B cell (primary cell): ENCODE measurements around the gene FDXACB1. TPM values are rescaled to one million over a fixed set of nuclear protein-coding genes. Genes with fewer than 3 reads are reported as not detected.

Source experiments
- ATAC-seq: fragments of 200-7000 bp; cut with Tn5 transposase; one replicate; pipeline ENCODE4 v1.10.0; 2021; ENCODE audit warnings: low read depth, mild to moderate bottlenecking, moderate number of reproducible peaks, moderate library complexity
- CTCF ChIA-PET: fragments of 350-600 bp; sonication (Branson Sonifier 250); formaldehyde crosslinking; loops from one replicate; lab custom pipeline; 2021; ENCODE audit warnings: antibody characterized with exemption, inconsistent platforms; lab: Charles Lee
- POLR2A ChIA-PET: fragments of 350-600 bp; sonication (Branson Sonifier 250); formaldehyde crosslinking; loops from one replicate; lab custom pipeline; 2021; ENCODE audit warnings: antibody characterized with exemption; lab: Charles Lee
- DNase-seq: peaks from one replicate; pipeline ENCODE4 v3.0.0; 2013
- H2AFZ ChIP-seq: 2 replicates; pipeline ENCODE4 v1.6.1; 2012; ENCODE audit warnings: mild to moderate bottlenecking, low read depth, low read length; ENCODE audit not compliant: insufficient read depth, poor library complexity, severe bottlenecking
- H3K27ac ChIP-seq, 2 donors: 1 replicate in 1 of 2; 2 replicates in 1 of 2; pipeline ENCODE4 v1.5.1; 2012 to 2013; ENCODE audit warnings: low read length in 2 of 2, mild to moderate bottlenecking in 2 of 2, moderate library complexity in 1 of 2
- H3K27me3 ChIP-seq, 4 experiments: fragments of 200-600 bp in 1 of 4; sonication (generic) in 1 of 4; replicated peaks in 1 of 4; 1 replicate in 2 of 4; 2 replicates in 2 of 4; pipeline versions ENCODE4 v1.6.1 to v1.7.0; 2013 to 2016; ENCODE audit warnings: low read length in 3 of 4, mild to moderate bottlenecking in 2 of 4, mixed read lengths in 1 of 4, moderate library complexity in 1 of 4; ENCODE audit not compliant: insufficient read depth in 4 of 4, control insufficient read depth in 3 of 4; ENCODE audit errors: control extremely low read depth in 1 of 4
- H3K36me3 ChIP-seq, 2 experiments: replicated peaks in 1 of 2; 1 replicate in 1 of 2; 2 replicates in 1 of 2; pipeline versions ENCODE4 v1.6.1 to v1.7.1; 2013; ENCODE audit warnings: low read length in 1 of 2; ENCODE audit not compliant: insufficient read depth in 2 of 2, control insufficient read depth in 1 of 2; ENCODE audit errors: control extremely low read depth in 1 of 2, extremely low read depth in 1 of 2
- H3K4me1 ChIP-seq, 2 donors: fragments of 200-600 bp in 1 of 2; sonication (generic) in 1 of 2; 1 replicate in 1 of 2; 2 replicates in 1 of 2; pipeline versions ENCODE4 v1.5.1 to v1.6.1; 2013 to 2017; ENCODE audit warnings: low read length in 2 of 2; ENCODE audit not compliant: control insufficient read depth in 2 of 2, insufficient read depth in 2 of 2
- H3K4me2 ChIP-seq: replicated peaks from 2 replicates; pipeline ENCODE3; 2012; ENCODE audit warnings: mild to moderate bottlenecking, low read depth, low read length; ENCODE audit not compliant: poor library complexity, severe bottlenecking
- H3K4me3 ChIP-seq, 5 experiments: fragments of 200-600 bp in 1 of 5; sonication (generic) in 1 of 5; 1 replicate in 3 of 5; 2 replicates in 2 of 5; pipeline versions ENCODE4 v1.5.1 to v1.7.0; 2011 to 2016; ENCODE audit warnings: low read length in 4 of 5, mild to moderate bottlenecking in 4 of 5, low read depth in 2 of 5, control low read depth in 1 of 5, moderate library complexity in 1 of 5; ENCODE audit not compliant: insufficient read depth in 1 of 5; ENCODE audit errors: control extremely low read depth in 1 of 5, extremely low read depth in 1 of 5
- H3K79me2 ChIP-seq: fragments of 200-600 bp; sonication (generic); one replicate; pipeline ENCODE4 v1.6.0; 2016; ENCODE audit warnings: low read length; ENCODE audit not compliant: control insufficient read depth, insufficient read depth
- H3K9ac ChIP-seq: fragments of 200-600 bp; sonication (generic); 2 replicates; pipeline ENCODE4 v1.6.1; 2017; ENCODE audit warnings: mild to moderate bottlenecking, low read length, moderate library complexity
- H3K9me3 ChIP-seq, 3 donors: one replicate each; pipeline versions ENCODE4 v1.6.1 to v1.7.1; 2013; ENCODE audit warnings: low read length in 2 of 3; ENCODE audit not compliant: control insufficient read depth in 2 of 3, insufficient read depth in 1 of 3; ENCODE audit errors: control extremely low read depth in 1 of 3
- H4K20me1 ChIP-seq: 2 replicates; pipeline ENCODE4 v1.6.0; 2012; ENCODE audit warnings: mild to moderate bottlenecking, low read length; ENCODE audit not compliant: insufficient read depth, control insufficient read depth, poor library complexity, severe bottlenecking
- H3K27ac Mint-ChIP-seq: one replicate; pipeline ENCODE4 v1.8.0; 2021; ENCODE audit warnings: mixed read lengths
- H3K27me3 Mint-ChIP-seq: one replicate; pipeline ENCODE4 v1.8.0; 2021; ENCODE audit warnings: mixed read lengths
- H3K4me1 Mint-ChIP-seq: one replicate; pipeline ENCODE4 v1.8.0; 2021; ENCODE audit warnings: mixed read lengths
- H3K4me3 Mint-ChIP-seq: one replicate; pipeline ENCODE4 v1.8.0; 2021; ENCODE audit warnings: mixed read lengths
- H3K9me3 Mint-ChIP-seq: one replicate; pipeline ENCODE4 v1.8.0; 2022; ENCODE audit warnings: mixed read lengths; ENCODE audit not compliant: insufficient read depth
- CTCF ChIP-seq: fragments of 200-600 bp; IDR thresholded peaks from one replicate; pipeline ENCODE4 v1.8.0; 2022; ENCODE audit warnings: antibody characterized with exemption, mild to moderate bottlenecking
- EZH2 ChIP-seq: IDR thresholded peaks from 2 replicates; pipeline ENCODE4 v1.6.1; 2012; ENCODE audit warnings: borderline replicate concordance, low read depth, mild to moderate bottlenecking, moderate library complexity, low read length; ENCODE audit not compliant: insufficient read depth, poor library complexity, severe bottlenecking
- WGBS: methylation state at CpG from one replicate; pipeline ENCODE4 v1.1.5; 2013; ENCODE audit warnings: missing lambda C conversion rate; ENCODE audit not compliant: insufficient coverage; 5-methylcytosine and 5-hydroxymethylcytosine counted together
- intact Hi-C: fragments of 100-400 bp; cut with micrococcal nuclease; formaldehyde crosslinking; loops from one replicate; pipeline ENCODE4 v1.10.0; 2022
- polyA plus RNA-seq: library from polyadenylated mRNA; depleted of rRNA; stranded (reverse); fragments of >200 nt; gene quantifications from 2 replicates; pipeline ENCODE4 v1.2.3, GENCODE V29; 2012
- total RNA-seq, 2 donors: library from RNA; stranded (reverse); fragments of 120-200 nt in 1 of 2; gene quantifications; 1 replicate in 1 of 2; 2 replicates in 1 of 2; pipeline versions ENCODE4 v1.2.3 to v1.2.4, GENCODE V29; 2013 to 2022

FDXACB1 gene
- total and polyA plus RNA-seq, 2 donors (not counting 1 experiment from before 2014, with no cell fraction given) = 3.1 to 4.0 TPM

- H3K4me1 Mint-ChIP-seq = peaks cover 7% of the 10 kb centered on the region
- Histone ChIP-seq H3K27ac (no peak overlapping the region), H2AFZ (no peak overlapping the region), H3K79me2 (no peaks in the 10 kb centered on the region), H3K9me3 (no peaks in the 10 kb centered on the region), H3K4me2 (no peak overlapping the region), H3K4me3 (no peak overlapping the region), H3K36me3 (no peaks in the 10 kb centered on the region), H3K4me1 (peaks cover 5 to 8% of the 10 kb centered on the region in 2 donors), H3K9ac (no peak overlapping the region), H3K27me3 (peaks cover 0 to 15% (median 2%) of the 10 kb centered on the region in 4 experiments), H4K20me1 (no peaks in the 10 kb centered on the region)
- no peak overlapping the region for H3K27ac Mint-ChIP-seq
- peaks cover 34% of the 10 kb centered on the region for H3K27me3 Mint-ChIP-seq
- TF ChIP-seq CTCF = no peak
- TF ChIP-seq EZH2 = no peak
- ChIA-PET POLR2A (no interaction called here), CTCF (no interaction called here)
- H3K9me3 Mint-ChIP-seq = no peaks in the 10 kb centered on the region
- DNase-seq (no peak), ATAC-seq (no peak)
- 97% methylated on average over 7 of the region's 7 CpGs for whole genome bisulfite sequencing
- intact Hi-C loops = no loop called here
- no peak overlapping the region for H3K4me3 Mint-ChIP-seq
Measured at GRCh38 chr11:111921541-111922230, 42.7 kb upstream of the FDXACB1 start.

- Histone ChIP-seq H3K4me2 (no peak overlapping the region), H3K9ac (no peak overlapping the region), H3K4me1 (no peaks in the 10 kb centered on the region), H2AFZ (no peak overlapping the region), H3K27ac (no peak overlapping the region), H3K27me3 (peaks cover 0 to 15% (median 3%) of the 10 kb centered on the region in 4 experiments), H3K9me3 (no peaks in the 10 kb centered on the region), H3K4me3 (no peak overlapping the region), H3K79me2 (no peaks in the 10 kb centered on the region), H4K20me1 (no peaks in the 10 kb centered on the region), H3K36me3 (no peaks in the 10 kb centered on the region)
- DNase-seq (no peak), ATAC-seq (no peak)
- ChIA-PET CTCF (interaction anchor here (0.6 kb wide), 1 partner anchor 301 kb away, joined by 3 read pairs; no protein-coding TSS in a partner anchor), POLR2A (no interaction called here)
- Mint-ChIP-seq H3K27me3 (peaks cover 38% of the 10 kb centered on the region), H3K4me3 (no peak overlapping the region), H3K9me3 (no peaks in the 10 kb centered on the region), H3K4me1 (peaks cover 2% of the 10 kb centered on the region), H3K27ac (no peak overlapping the region)
- TF ChIP-seq EZH2 (no peak), CTCF (no peak)
- no CpG with 5 or more reads among the region's 2 CpGs for WGBS
- intact Hi-C loops = no loop called here
Measured at GRCh38 chr11:111920908-111921307, 41.9 kb upstream of the FDXACB1 start.
